A673 (cell line): Measurements from ENCODE around the gene TLE3.

Source experiments
- CTCF ChIP-seq: fragments of 300-800, 200-600 bp; sonication (generic); conservative IDR thresholded peaks from 2 replicates; pipeline ENCODE4 v1.5.1; 2017; ENCODE audit warnings: low read depth, mild to moderate bottlenecking, antibody characterized with exemption, low read length, moderate library complexity, mixed read lengths
- EZH2 ChIP-seq: fragments of 200-600 bp; sonication (generic); IDR thresholded peaks from 2 replicates; pipeline ENCODE4 v1.6.1; 2017; ENCODE audit warnings: borderline replicate concordance, low read depth, mild to moderate bottlenecking, mixed read lengths, antibody characterized with exemption, low read length; ENCODE audit not compliant: poor library complexity, severe bottlenecking

DNA sequence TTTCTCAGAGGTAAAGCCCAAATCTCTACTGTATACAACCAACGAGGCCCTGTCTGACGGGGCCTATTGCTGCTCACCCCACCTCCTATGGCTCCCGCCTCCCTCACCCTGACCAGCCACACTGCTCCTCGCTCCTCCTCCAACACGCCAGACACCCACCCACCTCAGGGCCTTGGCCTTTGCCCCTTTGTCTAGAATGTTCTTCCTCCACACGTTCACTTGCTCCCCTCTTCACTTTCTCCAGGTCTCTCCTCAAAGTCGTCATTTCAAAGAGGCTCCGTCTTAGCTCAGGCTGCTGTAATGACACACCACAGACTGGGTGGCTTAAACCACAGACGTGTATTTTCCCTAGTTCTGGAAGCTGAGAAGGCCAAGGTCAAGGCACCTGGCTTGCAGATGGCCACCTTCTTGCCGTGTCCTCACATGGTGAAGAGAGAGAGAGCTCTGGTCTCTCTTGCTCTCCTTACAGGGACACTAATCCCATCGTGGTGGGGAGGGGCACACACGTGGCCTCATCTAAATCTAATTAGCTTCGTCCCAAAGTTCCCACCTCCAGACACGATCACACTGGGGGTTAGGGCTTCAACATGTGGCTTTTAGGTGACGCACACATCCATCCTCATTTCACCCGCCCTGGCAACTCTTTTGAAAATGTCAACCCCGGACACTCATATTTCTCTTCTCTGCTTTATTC, 98.2 kb downstream of the TLE3 start:
- no peak for TF ChIP-seq EZH2
- TF ChIP-seq CTCF, result no peak
